ENCODE results near the gene DTYMK.

DTYMK gene

DNA sequence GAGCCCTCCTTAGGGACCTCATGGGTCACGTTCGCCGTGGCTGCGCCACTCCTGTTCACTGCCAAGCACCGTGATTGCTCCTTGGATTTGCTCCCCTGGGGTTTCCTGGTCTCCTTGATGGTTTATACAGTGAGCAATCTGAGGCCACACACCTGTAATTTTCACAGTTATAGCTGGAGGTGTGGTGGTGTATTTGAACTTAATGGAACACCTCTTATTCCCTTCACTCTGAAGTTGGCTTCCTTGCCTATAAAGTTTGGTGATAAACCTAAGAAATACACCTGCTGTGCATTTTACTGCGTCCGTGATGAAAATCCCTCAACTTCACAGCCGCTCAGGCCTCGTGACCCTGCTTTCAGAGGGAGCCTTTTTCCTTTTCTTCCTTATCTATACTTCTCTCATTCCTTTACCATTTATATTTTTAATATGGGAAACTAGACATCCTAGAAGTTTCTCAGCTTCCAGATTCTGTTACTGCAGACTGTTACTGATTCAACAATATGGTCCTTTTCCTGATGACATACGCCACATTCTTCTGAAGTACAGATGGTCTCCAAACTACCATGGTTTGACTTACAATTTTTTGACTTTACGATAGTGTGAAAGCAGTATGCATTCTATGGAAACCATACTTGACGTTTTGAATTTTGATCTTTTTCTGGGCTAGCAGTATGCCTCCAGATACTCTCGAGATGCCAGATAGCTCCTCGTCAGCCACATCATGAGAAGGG, 40.5 kb downstream of the DTYMK start:
- no peak for DNase-seq

GRCh38 chr2:241645056-241645914, 41.3 kb downstream of the DTYMK start:
- no peak for DNase-seq

DNA sequence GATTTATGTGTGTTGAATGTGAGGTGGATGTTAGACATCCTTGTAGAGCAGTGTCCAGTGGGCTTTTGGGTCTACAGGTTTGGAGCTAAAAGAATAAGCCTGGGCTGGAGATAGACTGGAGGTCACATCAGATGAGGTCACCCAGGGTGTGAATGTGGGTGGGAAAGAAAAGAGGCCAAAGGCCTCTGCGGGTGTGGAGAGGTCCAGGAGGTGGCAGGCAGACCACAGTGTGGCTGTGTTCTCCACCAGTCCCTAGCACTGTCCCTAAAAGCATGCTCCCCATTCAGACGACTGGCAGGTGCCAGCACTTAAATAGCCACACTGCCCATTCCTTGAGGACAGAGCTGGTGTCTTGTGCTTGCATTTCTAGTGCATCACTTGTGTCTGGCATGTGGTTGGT, 45.0 kb downstream of the DTYMK start:
- no peak for DNase-seq

DNA sequence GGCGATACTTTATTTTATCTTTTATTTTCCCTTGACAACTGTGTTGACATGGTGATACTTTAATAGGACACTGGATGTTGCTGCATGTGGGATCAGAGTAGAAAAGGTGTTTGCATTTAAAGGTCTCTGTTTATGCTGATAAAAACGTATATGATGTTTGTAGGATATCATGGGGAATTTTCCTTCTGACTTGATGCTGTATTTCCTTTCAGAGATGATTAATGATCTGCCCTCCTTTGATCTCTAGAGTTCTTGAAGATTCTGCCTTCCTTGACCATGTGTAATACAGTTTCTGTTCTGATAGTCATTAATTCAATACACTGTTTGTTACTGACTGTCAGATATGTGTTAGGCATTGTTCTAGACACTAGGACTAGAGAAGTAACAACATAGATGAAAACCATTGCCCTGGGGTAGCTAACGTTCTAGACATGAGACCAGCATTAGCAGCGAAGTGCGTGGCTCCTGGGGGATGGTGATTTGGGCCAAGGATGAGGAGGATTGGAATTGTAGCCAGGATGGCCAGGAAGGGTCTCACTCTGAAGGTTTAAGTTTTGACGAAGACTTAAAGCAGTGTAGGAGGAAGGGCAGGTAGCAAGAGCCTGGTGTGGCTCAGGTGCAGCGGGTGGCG, 46.3 kb downstream of the DTYMK start:
- no peak for DNase-seq

DNA sequence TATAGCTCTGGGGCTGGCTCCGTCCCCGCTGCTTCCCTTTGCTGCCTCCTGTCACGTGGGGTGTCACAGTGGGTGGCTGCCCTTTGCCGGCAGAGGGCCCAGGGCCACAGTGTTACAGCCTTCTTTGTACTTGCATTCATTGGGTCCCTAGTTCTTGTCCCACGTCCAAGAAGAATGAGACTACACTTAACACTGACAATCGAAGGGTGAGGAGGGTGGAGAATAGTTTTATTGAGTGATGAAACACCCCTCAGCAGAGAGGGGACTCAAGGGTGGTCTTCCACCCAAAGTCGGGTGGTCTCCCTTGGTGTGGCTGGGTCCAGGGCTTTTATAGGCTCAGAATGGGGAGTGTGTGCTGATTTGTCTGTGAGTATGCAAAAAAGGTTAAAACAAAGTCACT, 47.2 kb downstream of the DTYMK start:
- DNase-seq: no peak

GRCh38 chr2:241638940-241639339, 47.7 kb downstream of the DTYMK start:
- DNase-seq: no peak

- no peak for DNase-seq
These were observed 48.6 kb downstream of the DTYMK start for GRCh38 chr2:241637795-241638660.

GRCh38 chr2:241637018-241637794, 49.4 kb downstream of the DTYMK start, which contains the start of the genes ATG4B and THAP4:
TSS of gene ATG4B (plus strand) at chr2:241637693. CDS start at chr2:241637715, 22 bp downstream.
TSS of gene THAP4 (minus strand) at chr2:241637158. CDS start at chr2:241637017, 141 bp downstream.
- DNase-seq: peak; percentile 84

DNA sequence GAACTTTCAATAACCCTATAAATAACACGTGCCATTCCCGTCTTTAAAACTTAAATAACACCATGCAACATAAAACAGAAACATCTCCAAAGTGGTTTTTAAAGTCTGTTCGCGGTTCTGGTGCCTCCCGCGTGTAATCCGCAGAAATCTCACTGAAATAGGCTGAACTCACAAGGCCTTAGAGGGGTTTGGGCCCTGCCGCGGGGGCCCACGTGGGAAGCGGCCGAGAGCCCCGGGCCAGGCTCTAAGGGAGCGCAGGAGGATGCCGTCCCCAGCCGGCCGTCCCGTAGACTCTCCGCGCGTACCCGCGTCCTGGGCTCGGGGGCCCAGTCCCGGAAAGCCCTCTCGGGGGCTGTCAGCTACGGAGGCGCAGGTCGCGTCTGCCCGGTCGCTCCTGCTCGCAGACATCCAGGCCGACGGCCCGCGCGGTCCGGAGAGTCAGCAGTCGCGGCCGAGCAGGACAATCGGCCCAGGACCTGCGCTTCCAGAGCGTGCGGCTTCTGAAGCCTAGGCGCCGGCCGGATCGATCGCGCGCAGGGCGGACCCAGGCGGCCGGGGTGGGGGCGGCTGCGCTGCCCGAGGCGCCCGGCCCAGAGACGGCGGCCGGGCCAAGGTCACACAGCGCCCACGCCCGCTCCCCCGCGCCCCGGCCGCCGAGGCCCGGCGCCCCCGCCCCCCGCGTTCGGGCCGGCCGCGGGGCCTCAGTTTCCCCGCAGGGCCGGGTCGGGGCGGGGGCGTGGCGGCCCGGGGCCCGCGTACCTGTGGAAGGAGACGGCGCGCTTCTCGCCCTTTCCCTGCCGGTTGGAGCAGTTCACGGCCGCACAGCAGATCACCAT, 50.2 kb downstream of the DTYMK start:
- no peak for DNase-seq

GRCh38 chr2:241635756-241636155, 50.9 kb downstream of the DTYMK start:
- no peak for DNase-seq

DNA sequence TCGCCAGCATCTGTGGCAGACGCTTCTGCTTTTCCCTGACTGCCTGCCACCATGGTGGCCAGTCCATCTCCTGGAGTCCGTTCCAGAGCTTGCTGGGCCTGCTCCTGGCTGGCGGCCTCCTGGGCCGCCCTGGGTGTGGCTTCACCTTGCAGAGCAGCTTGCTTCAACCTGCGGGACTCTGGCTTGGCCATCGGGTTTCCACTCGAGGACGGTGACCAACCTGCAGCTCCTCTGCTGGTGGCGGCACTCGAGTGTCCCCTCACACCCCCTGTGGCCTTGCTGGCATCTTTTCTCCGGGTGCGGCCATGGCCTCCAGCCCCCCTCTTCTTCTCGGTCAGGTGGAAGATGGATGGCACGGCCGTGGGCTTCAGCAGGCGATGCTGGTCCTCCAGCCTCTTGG, 53.1 kb downstream of the DTYMK start:
- DNase-seq: no peak

DNA sequence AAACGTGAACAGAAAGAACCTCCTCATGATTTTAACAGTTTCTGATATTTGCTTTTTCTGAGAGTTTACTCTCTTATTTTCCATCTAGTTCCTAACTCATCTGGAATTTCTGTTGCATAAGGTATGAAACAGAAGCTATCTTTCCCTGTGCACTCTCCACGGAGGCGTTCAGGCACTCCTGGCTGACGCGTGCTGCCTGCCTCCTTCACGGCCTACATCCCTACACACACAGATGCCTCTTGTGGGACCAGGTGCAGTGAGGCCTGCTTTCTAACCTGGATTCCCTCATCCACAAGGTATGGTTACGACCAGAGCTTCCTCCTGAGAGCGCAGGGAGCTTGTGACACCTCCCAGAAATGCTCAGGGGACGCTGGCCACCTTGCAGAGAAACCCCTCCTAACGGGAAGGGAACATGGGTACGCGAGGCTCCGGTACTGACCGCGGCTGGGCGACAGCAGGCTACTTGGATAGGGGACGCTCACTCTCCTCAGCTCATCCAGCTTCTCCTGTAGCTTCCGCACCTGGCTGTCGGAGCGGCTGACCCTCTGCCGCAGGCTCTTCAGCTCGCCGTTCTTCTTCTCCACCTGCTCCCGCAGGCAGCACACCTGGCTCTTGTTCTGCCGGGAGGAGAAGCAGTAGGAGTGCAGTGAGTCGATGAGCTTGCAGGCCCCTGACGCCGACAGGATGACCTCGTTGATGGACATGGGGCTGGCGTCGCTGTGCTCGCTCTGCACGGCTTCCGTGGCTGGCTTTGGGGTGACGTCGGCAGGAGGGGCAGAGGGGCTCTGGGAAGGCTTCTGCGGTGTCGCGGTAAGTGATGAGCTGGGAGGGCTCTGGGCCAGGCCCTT, 53.9 kb downstream of the DTYMK start:
- peak; percentile 91 for DNase-seq

GRCh38 chr2:241629762-241630435, 56.7 kb downstream of the DTYMK start:
- DNase-seq: no peak

DNA sequence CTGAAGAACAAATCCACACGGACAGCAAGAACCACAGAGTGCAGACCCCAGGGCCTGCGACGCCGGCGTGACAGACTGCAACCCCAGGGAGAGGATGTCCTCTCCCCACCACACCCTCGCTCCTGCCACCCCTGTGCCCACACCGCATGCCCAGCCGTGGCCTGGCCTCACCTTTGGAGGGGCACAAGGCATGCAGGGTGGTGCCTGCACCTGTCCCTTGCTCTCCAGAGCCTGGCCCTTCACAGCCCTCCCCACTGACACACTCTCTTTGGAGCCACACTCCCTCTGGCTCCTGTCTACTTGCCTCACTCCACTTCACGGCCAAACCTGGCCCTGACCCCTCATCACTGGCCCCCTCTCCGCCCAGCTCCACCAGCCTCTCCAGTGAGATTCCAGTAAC, 58.9 kb downstream of the DTYMK start:
- DNase-seq: no peak

Data from NCI-H510A treated with DMSO at 0.1 percent for 48 hours (cell line).